GM21576 (cell line): ENCODE results near the gene LSM7.
"Not testable (repeated sequence)": the region's sequence is repeated elsewhere in the genome, so short reads cannot be mapped to it uniquely, and the experiment has no call there.

Experiments
- ATAC-seq: cut with Tn5 transposase; IDR thresholded peaks from one replicate; pipeline ENCODE4 v1.9.1; 2021; ENCODE audit warnings: mild to moderate bottlenecking, moderate library complexity; ENCODE audit not compliant: unreplicated experiment

Gene LSM7

DNA sequence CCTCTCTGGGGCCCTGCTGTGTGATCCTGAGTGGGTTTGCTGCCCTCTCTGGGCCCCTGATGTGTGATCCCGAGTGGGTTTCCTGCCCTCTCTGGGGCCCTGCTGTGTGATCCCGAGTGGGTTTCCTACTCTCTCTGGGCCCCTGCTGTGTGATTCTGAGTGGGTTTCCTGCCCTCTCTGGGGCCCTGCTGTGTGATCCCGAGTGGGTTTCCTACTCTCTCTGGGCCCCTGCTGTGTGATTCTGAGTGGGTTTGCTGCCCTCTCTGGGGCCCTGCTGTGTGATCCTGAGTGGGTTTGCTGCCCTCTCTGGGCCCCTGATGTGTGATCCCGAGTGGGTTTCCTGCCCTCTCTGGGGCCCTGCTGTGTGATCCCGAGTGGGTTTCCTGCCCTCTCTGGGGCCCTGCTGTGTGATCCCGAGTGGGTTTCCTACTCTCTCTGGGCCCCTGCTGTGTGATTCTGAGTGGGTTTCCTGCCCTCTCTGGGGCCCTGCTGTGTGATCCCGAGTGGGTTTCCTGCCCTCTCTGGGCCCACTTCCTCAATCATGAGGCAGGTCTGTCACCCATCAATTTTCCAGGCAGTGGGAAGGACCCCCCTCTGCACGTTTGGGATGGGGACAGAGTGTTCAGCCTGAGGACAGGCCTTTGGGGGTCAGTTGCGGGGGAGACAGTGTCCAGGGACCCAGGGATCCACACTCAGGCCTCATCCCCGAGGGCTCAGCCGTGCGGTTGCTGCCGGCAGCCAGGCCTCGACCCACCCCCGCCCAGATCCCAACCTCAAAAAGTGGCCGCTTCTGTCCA is 46.9 kb downstream of the LSM7 start:
- not testable (repeated sequence) for ATAC-seq

DNA sequence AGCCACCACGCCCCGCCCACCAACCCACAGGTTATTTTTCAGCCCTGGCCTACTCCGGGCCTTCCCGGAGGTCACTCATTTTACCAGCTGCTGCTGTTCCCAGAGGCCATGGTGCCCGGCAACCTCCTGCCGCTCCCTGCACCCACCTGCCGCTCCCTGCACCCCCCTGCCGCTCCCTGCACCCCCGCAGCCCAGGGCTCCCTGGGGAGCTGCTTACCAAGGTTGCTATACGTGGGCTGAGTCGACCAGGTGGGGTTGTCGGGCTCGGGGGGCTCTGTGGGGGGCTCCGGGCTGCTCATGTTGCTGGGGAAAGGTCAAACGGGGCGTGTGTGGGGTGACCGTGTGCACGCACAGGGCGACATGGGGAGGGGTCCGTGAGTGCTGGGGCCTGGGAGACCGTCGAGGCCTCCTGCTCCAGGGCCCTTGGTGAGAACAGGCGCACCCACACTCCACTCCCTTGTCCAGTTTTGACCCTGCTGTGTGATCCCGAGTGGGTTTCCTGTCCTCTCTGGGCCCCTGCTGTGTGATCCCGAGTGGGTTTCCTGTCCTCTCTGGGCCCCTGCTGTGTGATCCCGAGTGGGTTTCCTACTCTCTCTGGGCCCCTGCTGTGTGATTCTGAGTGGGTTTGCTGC is 47.6 kb downstream of the LSM7 start:
- ATAC-seq, result no peak

DNA sequence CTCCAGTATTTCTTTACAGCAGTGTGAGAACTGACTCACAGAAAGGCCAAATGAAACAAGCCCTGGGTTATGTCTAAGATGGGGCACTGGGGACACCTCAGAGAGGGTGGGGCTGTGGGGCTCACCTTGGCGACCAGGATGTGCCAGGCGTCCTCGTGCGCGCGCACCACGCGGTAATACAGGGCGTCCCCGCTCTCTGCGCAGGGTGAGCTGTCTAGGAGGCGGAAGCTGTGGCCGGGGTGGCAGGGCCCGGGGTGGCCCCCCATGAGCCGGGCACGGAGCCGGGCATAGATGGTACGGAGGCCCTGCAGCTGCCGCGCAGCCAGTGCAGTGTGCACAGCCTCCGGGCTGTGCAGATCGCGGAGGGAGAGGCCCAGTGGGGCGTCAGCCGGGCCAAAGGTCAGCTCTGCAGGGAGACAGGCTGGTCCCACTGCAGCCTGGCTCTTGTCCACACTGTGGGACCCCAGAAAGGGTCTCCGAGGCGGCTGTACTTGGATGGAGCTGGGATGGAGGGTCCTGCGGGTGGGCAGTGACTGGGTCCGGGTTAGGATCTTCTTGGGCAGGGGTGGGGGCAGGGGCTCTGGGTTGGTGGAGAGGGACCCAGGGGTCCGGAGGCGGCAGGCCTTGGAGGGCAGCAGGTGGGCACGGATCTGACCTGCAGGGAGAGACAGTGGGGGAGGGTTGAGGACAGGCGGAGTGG is 49.8 kb downstream of the LSM7 start:
- no peak for ATAC-seq

DNA sequence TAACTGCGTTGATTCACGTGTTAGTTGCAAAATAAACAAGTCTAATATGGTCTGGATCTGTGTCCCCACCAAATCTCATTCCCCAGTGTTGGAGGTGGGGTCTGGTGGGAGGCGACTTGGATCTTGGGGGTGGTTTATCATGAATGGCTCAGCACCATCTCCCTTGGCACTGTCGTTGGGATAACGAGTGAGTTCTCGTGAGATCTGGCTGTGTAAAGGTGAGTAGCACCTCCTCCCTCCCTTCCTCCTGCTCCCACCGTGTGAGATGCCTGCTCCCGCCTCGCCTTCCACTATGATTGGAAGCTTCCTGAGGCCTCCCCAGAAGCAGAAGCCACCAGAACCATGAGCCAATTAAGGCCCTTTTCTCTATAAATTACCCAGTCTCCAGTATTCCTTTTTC is 51.2 kb downstream of the LSM7 start:
- ATAC-seq, result no peak

DNA sequence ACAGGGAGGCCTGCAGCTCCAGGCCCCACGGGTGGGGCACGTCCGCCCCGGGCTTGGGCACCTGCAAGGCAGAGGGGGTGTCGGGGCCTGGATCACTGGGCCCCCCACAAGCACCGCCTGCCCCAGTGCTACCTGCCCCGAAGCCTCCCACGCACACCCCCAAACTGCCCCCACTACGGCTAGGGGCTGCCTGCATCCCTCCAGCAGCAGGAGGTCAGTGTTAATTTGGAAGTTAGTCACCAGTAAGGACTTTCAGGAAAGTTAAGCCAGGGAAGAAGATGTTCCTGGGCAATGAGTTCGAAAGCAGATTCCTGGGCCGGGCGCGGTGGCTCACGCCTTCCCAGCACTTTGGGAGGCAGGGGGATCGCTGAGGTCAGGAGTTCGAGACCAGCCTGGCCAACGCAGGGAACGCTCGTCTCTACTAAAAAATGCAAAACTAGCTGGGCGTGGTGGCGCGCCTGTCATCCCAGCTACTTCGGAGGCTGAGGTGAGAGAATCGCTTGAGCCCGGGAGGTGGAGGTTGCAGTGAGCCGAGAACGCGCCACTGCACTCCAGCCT is 51.9 kb downstream of the LSM7 start:
- ATAC-seq, result no peak

DNA sequence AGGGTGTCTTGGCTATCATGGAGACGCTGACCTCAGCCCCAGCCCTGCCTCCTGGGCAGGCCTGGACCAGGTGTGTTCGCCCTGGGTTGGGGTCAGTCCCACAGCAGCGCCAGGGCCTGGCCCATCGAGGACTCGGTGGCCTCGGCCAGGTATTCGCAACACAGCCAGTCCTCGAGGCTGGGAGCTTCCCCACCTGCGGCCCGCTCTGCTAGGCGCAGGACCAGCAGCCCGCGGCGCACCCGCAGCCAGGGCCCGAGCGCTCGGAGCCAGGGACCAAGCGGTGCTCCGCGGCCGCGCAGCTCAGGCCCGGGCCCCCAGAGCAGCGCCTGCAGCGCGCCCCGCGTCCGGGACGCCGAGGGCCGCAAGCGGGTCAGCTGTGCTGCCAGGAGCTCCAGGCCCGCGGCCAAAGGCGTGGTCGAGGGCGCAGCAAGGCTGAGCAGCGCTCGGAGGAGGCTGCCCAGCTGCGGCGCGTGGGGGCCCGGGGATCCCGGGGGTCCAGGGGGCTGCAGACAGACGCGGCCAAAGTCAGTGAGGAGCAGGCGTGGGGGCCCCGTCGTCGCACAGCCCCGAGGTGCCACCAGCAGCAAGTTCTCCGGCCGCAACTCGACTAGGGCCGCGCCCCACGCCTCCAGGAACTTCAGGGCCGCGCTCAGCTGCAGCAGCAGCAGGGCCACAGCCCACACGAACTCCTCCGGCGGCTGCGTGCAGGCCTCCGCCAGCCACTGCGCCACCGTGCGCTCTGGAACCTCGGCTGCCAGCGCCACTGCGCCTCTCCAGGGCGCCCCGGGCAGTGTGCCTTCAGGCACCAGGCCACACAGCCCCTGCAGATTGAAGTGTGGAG is 52.6 kb downstream of the LSM7 start:
- no peak for ATAC-seq

DNA sequence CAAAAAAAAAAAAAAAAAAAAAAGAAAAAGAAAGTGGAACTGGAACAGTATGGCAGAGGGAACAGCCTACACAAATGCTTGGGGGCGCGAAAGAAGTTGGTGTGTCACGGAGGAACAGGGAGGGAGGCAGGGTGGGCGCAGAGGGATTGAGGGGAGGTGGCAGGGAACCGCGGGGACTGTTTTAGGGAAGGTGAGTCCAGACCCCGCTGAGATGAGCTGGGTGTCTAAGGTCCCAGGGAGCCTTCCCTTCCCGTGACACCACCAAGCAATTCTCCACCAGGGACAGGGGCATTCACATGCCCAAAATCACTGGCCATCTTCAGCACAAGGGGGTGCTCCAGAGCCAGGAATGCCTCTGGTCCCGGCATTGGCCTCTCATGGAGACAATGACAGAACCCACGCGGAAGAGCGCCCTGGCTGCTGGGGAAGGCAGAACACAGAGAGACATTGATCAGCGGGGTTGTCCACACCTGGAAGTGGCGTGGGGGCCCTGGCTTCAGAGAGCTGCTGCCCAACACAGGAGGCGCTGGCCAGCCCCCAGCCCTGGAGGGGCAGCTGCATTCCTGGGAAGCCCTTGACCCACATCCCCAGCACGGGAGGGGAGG is 53.4 kb downstream of the LSM7 start:
- ATAC-seq, result no peak

DNA sequence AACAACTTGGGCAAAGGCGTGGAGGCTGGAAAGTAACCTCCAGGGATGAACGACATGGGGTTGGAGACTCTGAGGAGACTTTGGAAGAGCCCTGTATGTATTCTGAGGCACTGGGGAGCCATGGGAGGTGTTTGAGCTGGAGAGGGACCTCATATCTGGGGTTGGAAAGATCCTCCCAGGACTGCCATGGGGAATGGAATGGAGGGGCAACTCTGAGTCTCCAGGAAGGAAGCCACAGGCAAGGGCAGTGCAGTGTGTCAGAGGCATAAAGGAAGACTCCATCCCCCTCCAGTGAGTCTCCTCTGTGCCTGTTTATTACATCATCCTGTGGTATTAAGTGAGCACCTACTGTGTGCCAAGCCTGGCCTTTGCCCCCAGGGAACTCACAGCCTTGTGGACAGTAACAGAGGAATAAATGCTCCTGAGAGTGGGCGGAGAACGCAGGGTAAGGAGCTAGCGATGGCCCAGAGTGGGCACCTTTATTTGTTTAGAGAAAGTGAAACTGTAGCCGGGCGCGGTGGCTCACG is 54.1 kb downstream of the LSM7 start:
- no peak for ATAC-seq

DNA sequence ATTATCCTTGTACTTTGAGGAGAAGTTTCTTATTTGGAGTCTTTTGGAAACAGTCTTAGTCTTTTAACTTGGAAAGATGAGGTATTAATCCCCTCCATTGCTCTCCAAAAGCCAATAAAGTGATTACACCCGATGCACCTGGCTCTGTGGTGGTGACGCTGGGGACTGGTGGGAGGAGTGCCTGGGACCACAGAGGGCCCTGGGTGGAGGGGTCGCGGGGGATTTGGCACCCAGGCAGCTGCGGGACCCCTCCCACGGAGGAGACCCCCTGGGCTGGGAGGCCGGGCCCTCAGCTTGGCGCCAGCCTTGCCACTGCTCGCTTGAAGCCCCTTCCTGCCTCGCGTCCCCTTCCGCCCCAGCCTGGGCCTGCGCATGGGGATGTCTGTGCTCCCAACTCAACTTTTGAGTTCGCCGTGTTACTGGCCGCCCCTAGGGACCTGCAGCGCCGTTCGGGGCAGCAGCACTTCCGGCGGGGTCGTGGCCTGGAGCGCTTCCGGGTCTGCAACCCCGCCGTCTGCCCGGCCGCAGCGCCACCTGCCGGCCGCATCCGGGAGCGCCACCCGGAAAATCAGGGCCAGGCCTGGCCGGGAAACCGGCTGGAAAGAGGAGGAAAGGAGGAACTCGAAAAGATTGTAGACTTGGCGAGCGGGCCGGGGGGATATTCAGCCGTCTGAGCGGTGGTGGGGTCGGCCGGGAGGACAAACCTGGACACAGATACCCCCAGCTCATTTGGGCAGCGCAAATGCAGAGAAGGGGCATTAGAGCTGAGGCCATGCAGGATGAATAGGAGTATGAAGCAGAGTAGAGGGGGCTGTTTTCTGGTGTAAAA is 54.8 kb downstream of the LSM7 start:
- no peak for ATAC-seq
